ENCODE data around the gene ERGIC1. TPM values are rescaled to one million over a fixed set of nuclear protein-coding genes. Genes with fewer than 3 reads are reported as not detected.

Gene ERGIC1
- total and polyA plus RNA-seq, 7 donors, result 49.9 to 116 (median 53.9) TPM

GRCh38 chr5:172942556-172942955 lies 108.5 kb downstream of the ERGIC1 start:
- TF ChIP-seq CTCF (IDR thresholded peaks at IDR 0.05), result no peak
- ATAC-seq, result no peak
- H3K36me3 ChIP-seq (ENCODE audit: insufficient read depth in 1 of 2, low read depth in 1 of 2), result peaks cover 4 to 81% of the 10 kb centered on the region in 2 donors
- WGBS, 3 donors, result 89 to 96% (median 89%) methylated on average over 11 of the region's 11 CpGs
- H3K4me1 ChIP-seq, result no peaks in the 10 kb centered on the region
- no peak overlapping the region for H3K4me3 ChIP-seq
- no peaks in the 10 kb centered on the region for H3K9me3 ChIP-seq
- no peak for DNase-seq
- intact Hi-C loops (cut with DNase I), result loop anchor here in 1 of 2 donors (10.0 kb wide), 1 partner anchor 478 kb away; no protein-coding TSS in a partner anchor
- H3K27me3 ChIP-seq (ENCODE audit: insufficient read depth in 3 of 3, low read length in 2 of 3), result no peaks in the 10 kb centered on the region
- H3K27ac ChIP-seq, result no peak overlapping the region

- no peaks in the 10 kb centered on the region for H3K9me3 ChIP-seq
- H3K4me3 ChIP-seq, result no peak overlapping the region
- intact Hi-C loops (cut with DNase I), result loop anchor here in 1 of 2 donors (10.0 kb wide), 1 partner anchor 479 kb away; no protein-coding TSS in a partner anchor
- no peaks in the 10 kb centered on the region for H3K4me1 ChIP-seq
- no peaks in the 10 kb centered on the region for H3K27me3 ChIP-seq (ENCODE audit: insufficient read depth in 3 of 3, low read length in 2 of 3)
- DNase-seq (no peak), ATAC-seq (no peak)
- TF ChIP-seq CTCF (IDR thresholded peaks at IDR 0.05), result no peak
- H3K27ac ChIP-seq, result no peak overlapping the region
- 74 to 75% (median 75%) methylated on average over 18 of the region's 18 CpGs for WGBS, 3 donors
- peaks cover 0 to 73% of the 10 kb centered on the region in 2 donors for H3K36me3 ChIP-seq (ENCODE audit: insufficient read depth in 1 of 2, low read depth in 1 of 2)
These were observed 109.3 kb downstream of the ERGIC1 start for GRCh38 chr5:172943283-172943841.

GRCh38 chr5:172943906-172944305 lies 109.9 kb downstream of the ERGIC1 start:
- H3K36me3 ChIP-seq (ENCODE audit: insufficient read depth in 1 of 2, low read depth in 1 of 2), result peaks cover 0 to 70% of the 10 kb centered on the region in 2 donors
- no peaks in the 10 kb centered on the region for H3K9me3 ChIP-seq
- TF ChIP-seq CTCF (IDR thresholded peaks at IDR 0.05), result no peak
- DNase-seq, result peak in 1 of 2 donors; percentile 19
- 84 to 88% (median 84%) methylated on average over 8 of the region's 8 CpGs for WGBS, 3 donors
- no peaks in the 10 kb centered on the region for H3K27me3 ChIP-seq (ENCODE audit: insufficient read depth in 3 of 3, low read length in 2 of 3)
- intact Hi-C loops (cut with DNase I), result loop anchor here in 1 of 2 donors (10.0 kb wide), 1 partner anchor 479 kb away; no protein-coding TSS in a partner anchor
- no peaks in the 10 kb centered on the region for H3K4me1 ChIP-seq
- no peak for ATAC-seq
- H3K27ac ChIP-seq, result no peak overlapping the region
- H3K4me3 ChIP-seq, result no peak overlapping the region

- DNase-seq, result no peak
- Histone ChIP-seq H3K9me3 (no peaks in the 10 kb centered on the region), H3K4me1 (no peaks in the 10 kb centered on the region), H3K36me3 (ENCODE audit: insufficient read depth in 1 of 2, low read depth in 1 of 2) (peaks cover 0 to 62% of the 10 kb centered on the region in 2 donors), H3K4me3 (no peak overlapping the region), H3K27me3 (ENCODE audit: insufficient read depth in 3 of 3, low read length in 2 of 3) (no peaks in the 10 kb centered on the region), H3K27ac (no peak overlapping the region)
- WGBS, 3 donors, result 81 to 96% (median 92%) methylated on average over 6 of the region's 6 CpGs
- TF ChIP-seq CTCF (IDR thresholded peaks at IDR 0.05), result no peak
- ATAC-seq, result no peak
- intact Hi-C loops (cut with DNase I), result loop anchor here in 1 of 2 donors (10.0 kb wide), 1 partner anchor 480 kb away; no protein-coding TSS in a partner anchor
These were observed 110.7 kb downstream of the ERGIC1 start for GRCh38 chr5:172944741-172945140.
